Activated CD8-positive, alpha-beta memory T cell treated with anti-CD3 and anti-CD28 coated beads for 48 hours (primary cell): ENCODE measurements around the gene FGGY.
"Not testable (repeated sequence)": the region's sequence is repeated elsewhere in the genome, so short reads cannot be mapped to it uniquely, and the experiment has no call there.

ENCODE experiments used
- DNase-seq, 3 experiments: peaks; one replicate each; pipeline ENCODE4 v3.0.0-alpha.2; 2020; ENCODE audit warnings: low read depth in 2 of 3, low spot score in 2 of 3

FGGY gene

GRCh38 chr1:59477286-59477685, 180.4 kb downstream of the FGGY start:
- DNase-seq, result peak in 2 of 3 experiments; percentile 18 to 66

GRCh38 chr1:59477867-59478266, 181.0 kb downstream of the FGGY start:
- no peak for DNase-seq

GRCh38 chr1:59478822-59479221, 181.9 kb downstream of the FGGY start:
- no peak for DNase-seq

GRCh38 chr1:59480188-59480888, 183.4 kb downstream of the FGGY start:
- DNase-seq, result no peak

- DNase-seq, result no peak
Measured at GRCh38 chr1:59481881-59482505, 185.1 kb downstream of the FGGY start.

GRCh38 chr1:59482986-59483385, 186.1 kb downstream of the FGGY start:
- DNase-seq, result no peak

GRCh38 chr1:59484096-59484495, 187.2 kb downstream of the FGGY start:
- no peak for DNase-seq

GRCh38 chr1:59485171-59485570, 188.3 kb downstream of the FGGY start:
- DNase-seq, result no peak

- DNase-seq, result no peak
Measured at GRCh38 chr1:59485949-59486348, 189.1 kb downstream of the FGGY start.

GRCh38 chr1:59486615-59487014, 189.7 kb downstream of the FGGY start:
- DNase-seq, result no peak

- DNase-seq, result no peak
Measured at GRCh38 chr1:59487335-59488031, 190.6 kb downstream of the FGGY start.

- DNase-seq, result no peak
Measured at GRCh38 chr1:59492500-59492899, 195.6 kb downstream of the FGGY start.

- DNase-seq, result no peak
Measured at GRCh38 chr1:59494145-59494833, 197.4 kb downstream of the FGGY start.

GRCh38 chr1:59496156-59496555, 199.3 kb downstream of the FGGY start:
- not testable (repeated sequence) for DNase-seq

GRCh38 chr1:59497616-59498015, 200.7 kb downstream of the FGGY start:
- DNase-seq, result no peak

- DNase-seq, result no peak
Measured at GRCh38 chr1:59498640-59499039, 201.7 kb downstream of the FGGY start.

GRCh38 chr1:59499273-59499942, 202.5 kb downstream of the FGGY start:
- DNase-seq, result no peak

- DNase-seq, result no peak
Measured at GRCh38 chr1:59499943-59500569, 203.2 kb downstream of the FGGY start.

GRCh38 chr1:59500950-59501742, 204.3 kb downstream of the FGGY start:
- no peak for DNase-seq
